WTC11 (cell line): ENCODE measurements around the gene PLEKHB1.

Experiments
- ETV6 ChIP-seq: sonication (generic); formaldehyde crosslinking; IDR thresholded peaks from 2 replicates; pipeline ENCODE4 v1.8.1; 2022; ENCODE audit warnings: mild to moderate bottlenecking, missing genetic modification reagents
- IRF2 ChIP-seq: sonication (generic); formaldehyde crosslinking; IDR thresholded peaks from 2 replicates; pipeline ENCODE4 v1.8.0; 2022; ENCODE audit warnings: low read depth, missing genetic modification reagents, borderline replicate concordance
- SP1 ChIP-seq: sonication (generic); formaldehyde crosslinking; conservative IDR thresholded peaks from 2 replicates; pipeline ENCODE4 v1.8.1; 2022; ENCODE audit warnings: missing genetic modification reagents
- TP53 ChIP-seq: sonication (generic); formaldehyde crosslinking; IDR thresholded peaks from 2 replicates; pipeline ENCODE4 v1.8.1; 2023; ENCODE audit warnings: mild to moderate bottlenecking, missing genetic modification reagents
- TF ChIP-seq, protein P1 (sequence below): fragments of 250-450 bp; sonication (Bioruptor Pico); IDR thresholded peaks from 2 replicates; pipeline ENCODE4 v1.8.0; 2021; ENCODE audit warnings: mild to moderate bottlenecking
- TF ChIP-seq, protein P2 (sequence below): sonication (generic); formaldehyde crosslinking; IDR thresholded peaks from 2 replicates; pipeline ENCODE4 v1.8.0; 2023; ENCODE audit warnings: missing genetic modification reagents

- TF ChIP-seq ETV6 (CRISPR knock-in tag) (0 out of 2 replicates have a peak, but pooled peaks have one; percentile 25), IRF2 (CRISPR knock-in tag) (no peak), TP53 (CRISPR knock-in tag) (no peak), SP1 (CRISPR knock-in tag) (peak; percentile 78)
- TF ChIP-seq, protein P1, sequence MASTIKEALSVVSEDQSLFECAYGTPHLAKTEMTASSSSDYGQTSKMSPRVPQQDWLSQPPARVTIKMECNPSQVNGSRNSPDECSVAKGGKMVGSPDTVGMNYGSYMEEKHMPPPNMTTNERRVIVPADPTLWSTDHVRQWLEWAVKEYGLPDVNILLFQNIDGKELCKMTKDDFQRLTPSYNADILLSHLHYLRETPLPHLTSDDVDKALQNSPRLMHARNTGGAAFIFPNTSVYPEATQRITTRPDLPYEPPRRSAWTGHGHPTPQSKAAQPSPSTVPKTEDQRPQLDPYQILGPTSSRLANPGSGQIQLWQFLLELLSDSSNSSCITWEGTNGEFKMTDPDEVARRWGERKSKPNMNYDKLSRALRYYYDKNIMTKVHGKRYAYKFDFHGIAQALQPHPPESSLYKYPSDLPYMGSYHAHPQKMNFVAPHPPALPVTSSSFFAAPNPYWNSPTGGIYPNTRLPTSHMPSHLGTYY (CRISPR knock-in tag) = no peak
- TF ChIP-seq, protein P2, sequence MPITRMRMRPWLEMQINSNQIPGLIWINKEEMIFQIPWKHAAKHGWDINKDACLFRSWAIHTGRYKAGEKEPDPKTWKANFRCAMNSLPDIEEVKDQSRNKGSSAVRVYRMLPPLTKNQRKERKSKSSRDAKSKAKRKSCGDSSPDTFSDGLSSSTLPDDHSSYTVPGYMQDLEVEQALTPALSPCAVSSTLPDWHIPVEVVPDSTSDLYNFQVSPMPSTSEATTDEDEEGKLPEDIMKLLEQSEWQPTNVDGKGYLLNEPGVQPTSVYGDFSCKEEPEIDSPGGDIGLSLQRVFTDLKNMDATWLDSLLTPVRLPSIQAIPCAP = no peak
Measured at GRCh38 chr11:73597956-73598718, 48.2 kb upstream of the PLEKHB1 start, which contains the start of gene FAM168A.
